Activated naive CD4-positive, alpha-beta T cell treated with anti-CD3 and anti-CD28 coated beads for 36 hours (primary cell): ENCODE results near the gene UBE2E2. TPM values are rescaled to one million over a fixed set of nuclear protein-coding genes. Genes with fewer than 3 reads are reported as not detected.

Source experiments
- CTCF ChIA-PET: fragments of 350-600 bp; sonication (Branson Sonifier 250); formaldehyde crosslinking; loops from one replicate; lab custom pipeline; 2021; ENCODE audit warnings: antibody characterized with exemption; lab: Charles Lee
- DNase-seq: peaks from one replicate; pipeline ENCODE4 v3.0.0-alpha.2; 2020
- H3K27ac Mint-ChIP-seq: one replicate; pipeline ENCODE4 v1.8.0; 2021; ENCODE audit warnings: mild to moderate bottlenecking, mixed read lengths
- H3K27me3 Mint-ChIP-seq: one replicate; pipeline ENCODE4 v1.8.0; 2021; ENCODE audit warnings: low read depth, mixed read lengths
- H3K36me3 Mint-ChIP-seq: one replicate; pipeline ENCODE4 v1.8.0; 2021; ENCODE audit warnings: low read depth, mixed read lengths
- H3K4me1 Mint-ChIP-seq: one replicate; pipeline ENCODE4 v1.8.0; 2021; ENCODE audit warnings: low read depth, mixed read lengths
- H3K4me3 Mint-ChIP-seq: one replicate; pipeline ENCODE4 v1.8.0; 2021; ENCODE audit warnings: mild to moderate bottlenecking, moderate library complexity, mixed read lengths
- H3K9me3 Mint-ChIP-seq: one replicate; pipeline ENCODE4 v1.8.0; 2021; ENCODE audit warnings: mixed read lengths
- intact Hi-C: fragments of 100-400 bp; cut with micrococcal nuclease; formaldehyde crosslinking; loops from one replicate; pipeline ENCODE4 v1.15.1; 2023
- total RNA-seq, 2 experiments: library from RNA; stranded (reverse); gene quantifications; one replicate each; pipeline ENCODE4 v1.2.3, GENCODE V29; 2021

The UBE2E2 gene
- total RNA-seq, 2 experiments from 2014 or later: 11.6 to 14.0 TPM

- intact Hi-C loops: loop anchor here (10.0 kb wide), 1 partner anchor 394 kb away; no protein-coding TSS in a partner anchor
- Mint-ChIP-seq H3K27me3 (no peaks in the 10 kb centered on the region), H3K4me1 (peaks cover 2% of the 10 kb centered on the region), H3K4me3 (no peak overlapping the region), H3K36me3 (no peaks in the 10 kb centered on the region), H3K27ac (no peak overlapping the region), H3K9me3 (no peaks in the 10 kb centered on the region)
- CTCF ChIA-PET: no interaction called here
- no peak for DNase-seq
These were observed 245.9 kb downstream of the UBE2E2 start for GRCh38 chr3:23448998-23449537.

- no peak overlapping the region for H3K4me3 Mint-ChIP-seq
- CTCF ChIA-PET: no interaction called here
- no peaks in the 10 kb centered on the region for H3K27me3 Mint-ChIP-seq
- H3K36me3 Mint-ChIP-seq: no peaks in the 10 kb centered on the region
- no peak overlapping the region for H3K27ac Mint-ChIP-seq
- H3K9me3 Mint-ChIP-seq: no peaks in the 10 kb centered on the region
- no peak for DNase-seq
- intact Hi-C loops: no loop called here
- no peaks in the 10 kb centered on the region for H3K4me1 Mint-ChIP-seq
These were observed 246.9 kb downstream of the UBE2E2 start for GRCh38 chr3:23450051-23450450.

DNA sequence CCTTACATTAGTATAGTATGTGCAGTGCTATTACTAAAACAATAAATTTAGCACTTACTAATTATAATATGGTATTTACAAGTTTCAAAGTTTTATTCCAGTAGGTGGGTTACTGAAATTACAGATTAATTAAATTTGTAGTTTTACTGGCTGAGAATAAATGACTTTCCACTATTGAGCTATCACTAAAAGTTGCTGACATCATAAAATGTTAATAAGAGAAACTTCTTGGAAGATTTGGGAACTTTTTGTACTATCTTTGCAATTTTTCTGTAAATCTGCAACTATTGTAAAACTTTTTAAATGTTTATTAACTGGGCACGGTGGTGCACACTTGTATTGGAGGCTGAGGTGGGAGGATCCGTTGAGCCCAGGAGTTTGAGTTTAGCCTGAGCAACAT, 247.7 kb downstream of the UBE2E2 start:
- CTCF ChIA-PET: interaction anchor here (1.1 kb wide), 1 partner anchor 56 kb away, joined by 3 read pairs; no protein-coding TSS in a partner anchor
- Mint-ChIP-seq H3K27ac (no peak overlapping the region), H3K4me3 (no peak overlapping the region), H3K27me3 (no peaks in the 10 kb centered on the region), H3K4me1 (peaks cover 2% of the 10 kb centered on the region), H3K36me3 (no peaks in the 10 kb centered on the region), H3K9me3 (no peaks in the 10 kb centered on the region)
- DNase-seq: no peak
- intact Hi-C loops: no loop called here

DNA sequence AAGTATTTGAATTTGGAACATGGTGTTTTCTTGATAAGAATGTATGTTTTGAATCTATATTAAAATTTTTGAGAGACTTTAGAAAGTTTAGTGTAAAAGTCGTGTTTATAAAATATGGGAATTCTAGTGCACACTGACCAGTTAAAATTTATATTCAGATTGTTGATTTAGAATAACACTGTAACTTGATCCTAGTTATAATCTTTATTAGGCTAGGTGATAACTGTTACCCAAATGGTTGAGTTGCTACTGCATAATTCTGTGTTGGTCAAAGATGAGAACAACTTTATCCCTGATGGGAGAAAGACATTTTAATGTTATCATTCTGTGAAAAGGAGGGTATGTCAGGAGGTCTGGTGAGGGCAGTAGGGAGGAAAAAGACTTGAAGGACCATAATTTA, 249.3 kb downstream of the UBE2E2 start:
- Mint-ChIP-seq H3K4me1 (peaks cover 17% of the 10 kb centered on the region), H3K9me3 (peaks cover 2% of the 10 kb centered on the region), H3K27me3 (no peaks in the 10 kb centered on the region), H3K4me3 (no peak overlapping the region), H3K27ac (no peak overlapping the region), H3K36me3 (peaks cover 5% of the 10 kb centered on the region)
- intact Hi-C loops: no loop called here
- no peak for DNase-seq
- CTCF ChIA-PET: no interaction called here

GRCh38 chr3:23455084-23455483, 252.0 kb downstream of the UBE2E2 start:
- Mint-ChIP-seq H3K4me1 (peaks cover 24% of the 10 kb centered on the region), H3K27ac (no peak overlapping the region), H3K4me3 (no peak overlapping the region), H3K27me3 (no peaks in the 10 kb centered on the region), H3K9me3 (peaks cover 2% of the 10 kb centered on the region), H3K36me3 (peaks cover 5% of the 10 kb centered on the region)
- CTCF ChIA-PET: interaction anchor here (0.6 kb wide), 1 partner anchor 335 kb away, joined by 3 read pairs; no protein-coding TSS in a partner anchor
- intact Hi-C loops: no loop called here
- no peak for DNase-seq

GRCh38 chr3:23455775-23456174, 252.6 kb downstream of the UBE2E2 start:
- Mint-ChIP-seq H3K27me3 (no peaks in the 10 kb centered on the region), H3K27ac (no peak overlapping the region), H3K9me3 (peaks cover 2% of the 10 kb centered on the region), H3K36me3 (peaks cover 5% of the 10 kb centered on the region), H3K4me3 (no peak overlapping the region), H3K4me1 (peaks cover 24% of the 10 kb centered on the region)
- intact Hi-C loops: no loop called here
- CTCF ChIA-PET: no interaction called here
- no peak for DNase-seq

DNA sequence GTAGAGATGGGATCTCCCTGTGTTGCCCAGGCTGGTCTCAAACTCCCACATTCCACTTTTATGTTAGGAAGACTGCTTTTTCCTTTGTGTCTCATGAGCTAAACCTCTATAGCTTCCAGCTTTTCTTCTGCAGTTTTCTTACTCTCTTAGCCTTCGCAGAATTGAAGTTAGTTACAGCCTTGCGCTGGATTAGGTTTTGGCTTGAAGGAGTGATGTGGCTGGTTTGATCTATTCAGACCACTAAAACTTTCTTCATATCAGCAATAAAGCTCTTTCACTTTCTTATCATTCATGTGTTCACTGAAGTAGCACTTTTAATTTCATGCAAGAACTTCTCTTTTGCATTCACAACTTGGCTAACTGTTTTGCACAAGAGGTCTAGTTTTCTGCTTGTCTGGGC, 254.6 kb downstream of the UBE2E2 start:
- intact Hi-C loops: no loop called here
- Mint-ChIP-seq H3K36me3 (peaks cover 5% of the 10 kb centered on the region), H3K27me3 (no peaks in the 10 kb centered on the region), H3K4me3 (no peak overlapping the region), H3K9me3 (peaks cover 2% of the 10 kb centered on the region), H3K27ac (no peak overlapping the region), H3K4me1 (peaks cover 24% of the 10 kb centered on the region)
- CTCF ChIA-PET: interaction anchor here (0.6 kb wide), 2 partner anchors 259 to 640 kb away, joined by 3 to 5 read pairs; no protein-coding TSS in a partner anchor
- DNase-seq: no peak

DNA sequence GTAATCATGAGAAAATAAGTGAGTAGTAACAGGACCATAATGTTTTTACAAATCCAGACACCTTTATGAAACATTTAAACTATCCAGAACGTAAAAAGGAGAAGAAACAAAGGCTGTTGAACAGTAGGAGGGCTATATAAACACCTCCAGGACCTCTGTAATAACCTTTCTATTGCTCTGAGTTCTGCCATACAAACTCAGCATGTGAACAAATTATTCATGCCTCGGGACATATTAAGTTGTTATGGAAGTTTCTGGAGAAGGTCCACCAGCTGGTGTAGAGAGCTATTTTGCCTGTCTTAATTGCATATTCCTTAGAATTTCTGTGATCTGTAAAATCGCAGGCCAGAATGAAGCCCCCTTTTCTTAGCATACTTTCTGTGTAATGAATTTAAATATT, 256.3 kb downstream of the UBE2E2 start:
- CTCF ChIA-PET: no interaction called here
- no peak overlapping the region for H3K27ac Mint-ChIP-seq
- no peaks in the 10 kb centered on the region for H3K27me3 Mint-ChIP-seq
- H3K4me3 Mint-ChIP-seq: no peak overlapping the region
- DNase-seq: no peak
- intact Hi-C loops: no loop called here
- peaks cover 5% of the 10 kb centered on the region for H3K36me3 Mint-ChIP-seq
- peaks cover 24% of the 10 kb centered on the region for H3K4me1 Mint-ChIP-seq
- H3K9me3 Mint-ChIP-seq: peaks cover 2% of the 10 kb centered on the region

GRCh38 chr3:23459889-23460546, 256.9 kb downstream of the UBE2E2 start:
- no peaks in the 10 kb centered on the region for H3K27me3 Mint-ChIP-seq
- H3K4me1 Mint-ChIP-seq: peaks cover 24% of the 10 kb centered on the region
- no peak overlapping the region for H3K27ac Mint-ChIP-seq
- DNase-seq: no peak
- peaks cover 2% of the 10 kb centered on the region for H3K9me3 Mint-ChIP-seq
- H3K36me3 Mint-ChIP-seq: peaks cover 5% of the 10 kb centered on the region
- intact Hi-C loops: no loop called here
- H3K4me3 Mint-ChIP-seq: no peak overlapping the region
- CTCF ChIA-PET: no interaction called here

DNA sequence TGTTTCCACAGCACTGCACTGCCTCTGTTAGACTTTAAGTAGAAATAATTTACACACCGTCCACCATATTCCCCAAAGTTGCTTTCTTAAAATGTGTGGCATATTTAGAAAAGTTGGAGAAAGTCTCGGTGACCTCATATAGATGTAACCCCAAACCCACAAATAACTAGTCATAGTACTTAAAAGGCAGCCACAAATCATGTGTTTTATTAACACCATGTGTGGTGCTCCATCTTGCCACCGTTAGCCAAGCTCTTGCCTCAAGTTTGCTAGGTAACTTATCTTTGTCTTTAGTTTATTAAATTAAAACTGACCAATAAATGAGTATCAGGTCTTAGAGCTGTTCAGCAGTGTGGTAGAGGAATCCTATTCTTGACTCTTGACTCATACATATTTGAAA, 257.9 kb downstream of the UBE2E2 start:
- DNase-seq: no peak
- intact Hi-C loops: no loop called here
- CTCF ChIA-PET: no interaction called here
- Mint-ChIP-seq H3K4me3 (no peak overlapping the region), H3K27ac (no peak overlapping the region), H3K4me1 (peaks cover 20% of the 10 kb centered on the region), H3K36me3 (peaks cover 4% of the 10 kb centered on the region), H3K9me3 (peaks cover 1% of the 10 kb centered on the region), H3K27me3 (no peaks in the 10 kb centered on the region)

DNA sequence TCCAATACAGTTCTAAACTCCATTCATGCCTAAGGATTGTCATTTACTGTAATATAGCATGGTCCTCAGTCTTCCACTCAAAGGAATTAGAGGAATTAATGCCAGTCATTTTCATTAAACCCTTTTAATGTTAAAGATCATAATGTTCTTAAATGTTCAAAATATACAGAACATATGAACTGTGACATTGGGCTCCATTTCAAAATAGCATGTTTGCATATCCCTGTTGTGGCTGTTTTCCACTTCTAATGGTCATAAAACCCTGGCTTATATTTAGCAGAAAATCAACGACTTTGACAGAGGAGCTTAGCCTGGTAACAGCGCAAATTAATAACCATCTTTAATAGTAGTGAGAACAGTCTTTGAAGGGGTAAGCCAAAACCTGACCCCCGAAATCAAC, 260.7 kb downstream of the UBE2E2 start:
- Mint-ChIP-seq H3K4me3 (no peak overlapping the region), H3K27ac (no peak overlapping the region), H3K27me3 (no peaks in the 10 kb centered on the region), H3K36me3 (peaks cover 15% of the 10 kb centered on the region), H3K4me1 (no peaks in the 10 kb centered on the region), H3K9me3 (peaks cover 17% of the 10 kb centered on the region)
- DNase-seq: no peak
- intact Hi-C loops: no loop called here
- CTCF ChIA-PET: no interaction called here

DNA sequence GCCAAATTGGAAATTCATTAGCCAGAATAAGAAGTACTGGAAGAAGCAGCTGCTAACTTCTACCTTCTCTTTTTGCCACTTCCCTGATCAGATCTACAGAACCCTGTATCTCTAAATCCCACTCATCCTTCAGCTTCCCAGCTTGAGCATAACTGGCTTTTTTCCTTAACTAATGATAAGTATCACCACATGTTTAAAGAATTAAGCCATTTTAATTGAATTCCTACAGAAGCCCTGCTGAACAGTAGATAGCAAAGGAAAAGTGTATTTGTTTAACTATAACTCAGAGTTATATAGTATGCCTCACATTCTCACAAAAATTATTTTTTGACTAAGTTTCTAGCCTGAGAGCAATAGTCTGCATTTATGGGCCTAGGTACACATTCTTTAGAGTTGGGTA, 262.4 kb downstream of the UBE2E2 start:
- H3K27me3 Mint-ChIP-seq: no peaks in the 10 kb centered on the region

DNA sequence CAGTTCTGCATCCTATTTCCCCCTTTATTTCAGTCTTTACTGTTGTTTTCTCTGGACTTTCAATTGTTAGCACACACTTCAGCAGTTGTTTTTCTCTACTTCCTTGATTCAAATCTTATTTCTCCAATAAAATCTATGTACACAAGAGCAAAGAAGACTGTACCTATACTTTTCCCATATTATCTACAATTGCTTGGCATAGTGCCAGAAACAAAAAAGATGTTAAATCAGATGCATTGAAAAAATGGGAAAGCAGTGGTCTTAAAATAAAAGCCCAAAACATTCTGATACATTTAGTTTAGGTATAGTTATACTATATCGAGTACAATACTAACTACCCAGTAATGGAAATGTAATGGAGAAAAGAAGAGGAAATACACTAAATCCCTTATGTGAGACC, 265.1 kb downstream of the UBE2E2 start:
- no peak overlapping the region for H3K27ac Mint-ChIP-seq
- H3K9me3 Mint-ChIP-seq: peaks cover 20% of the 10 kb centered on the region
- no peak for DNase-seq
- peaks cover 15% of the 10 kb centered on the region for H3K36me3 Mint-ChIP-seq
- H3K27me3 Mint-ChIP-seq: no peaks in the 10 kb centered on the region
- no peak overlapping the region for H3K4me3 Mint-ChIP-seq
- intact Hi-C loops: no loop called here
- H3K4me1 Mint-ChIP-seq: no peaks in the 10 kb centered on the region
- CTCF ChIA-PET: no interaction called here

More for the DNA sequence above, 262.4 kb downstream of the UBE2E2 start:
- H3K27ac Mint-ChIP-seq: no peak overlapping the region
- H3K4me1 Mint-ChIP-seq: no peaks in the 10 kb centered on the region
- peaks cover 15% of the 10 kb centered on the region for H3K36me3 Mint-ChIP-seq
- H3K9me3 Mint-ChIP-seq: peaks cover 20% of the 10 kb centered on the region
- intact Hi-C loops: no loop called here
- no peak overlapping the region for H3K4me3 Mint-ChIP-seq
- CTCF ChIA-PET: no interaction called here
- no peak for DNase-seq
